ENCODE results near the gene GALT. TPM values are rescaled to one million over a fixed set of nuclear protein-coding genes. Genes with fewer than 3 reads are reported as not detected.

Gene GALT
- total RNA-seq, 1 donor from 2014 or later, result 24.5 TPM

DNA sequence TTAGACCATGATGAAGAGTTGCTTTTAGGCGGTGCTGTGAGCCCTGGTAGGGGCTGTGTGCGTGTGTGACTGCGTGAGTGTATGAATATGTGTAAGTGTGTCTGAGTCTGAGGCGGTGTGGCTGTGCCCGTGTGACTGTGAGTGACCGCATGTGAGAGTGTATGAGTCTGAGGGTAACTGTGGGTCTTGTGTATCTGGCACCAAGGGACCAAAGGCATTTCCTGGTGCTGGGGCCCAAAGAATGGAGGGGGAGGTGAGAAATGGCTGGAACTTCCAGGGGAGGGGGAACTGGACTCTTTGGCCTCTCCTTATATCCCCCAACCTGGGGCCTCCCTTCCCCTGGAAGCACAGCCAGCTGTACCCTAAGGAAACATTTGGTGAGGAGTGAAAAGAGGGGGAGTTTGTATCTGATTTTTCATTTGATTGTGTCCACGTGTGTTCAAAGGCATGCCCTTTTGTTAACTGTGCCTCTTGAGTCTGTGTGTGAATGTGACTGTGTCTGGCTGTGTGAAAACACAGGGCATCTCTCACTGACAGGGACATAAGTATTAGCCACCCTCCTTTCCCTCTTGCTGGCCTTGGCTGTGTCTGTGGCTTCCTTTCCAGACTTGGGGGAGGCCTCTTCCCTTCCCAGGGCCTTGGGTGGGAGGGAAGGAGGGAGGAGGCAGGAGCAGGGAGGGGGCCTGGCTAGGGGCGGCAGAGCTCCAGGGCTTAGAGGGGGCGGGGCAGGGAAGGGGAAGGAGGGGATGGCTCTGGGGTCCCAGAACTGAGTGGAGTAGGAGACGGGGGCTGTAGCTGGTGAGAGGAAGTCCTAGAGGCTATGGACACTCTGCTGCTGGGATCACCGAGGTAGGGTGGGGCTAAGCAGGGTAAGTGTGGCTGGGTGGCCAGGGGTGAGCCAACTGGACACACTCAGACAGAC lies 6.9 kb downstream of the GALT start:
- TF ChIP-seq, protein P1, sequence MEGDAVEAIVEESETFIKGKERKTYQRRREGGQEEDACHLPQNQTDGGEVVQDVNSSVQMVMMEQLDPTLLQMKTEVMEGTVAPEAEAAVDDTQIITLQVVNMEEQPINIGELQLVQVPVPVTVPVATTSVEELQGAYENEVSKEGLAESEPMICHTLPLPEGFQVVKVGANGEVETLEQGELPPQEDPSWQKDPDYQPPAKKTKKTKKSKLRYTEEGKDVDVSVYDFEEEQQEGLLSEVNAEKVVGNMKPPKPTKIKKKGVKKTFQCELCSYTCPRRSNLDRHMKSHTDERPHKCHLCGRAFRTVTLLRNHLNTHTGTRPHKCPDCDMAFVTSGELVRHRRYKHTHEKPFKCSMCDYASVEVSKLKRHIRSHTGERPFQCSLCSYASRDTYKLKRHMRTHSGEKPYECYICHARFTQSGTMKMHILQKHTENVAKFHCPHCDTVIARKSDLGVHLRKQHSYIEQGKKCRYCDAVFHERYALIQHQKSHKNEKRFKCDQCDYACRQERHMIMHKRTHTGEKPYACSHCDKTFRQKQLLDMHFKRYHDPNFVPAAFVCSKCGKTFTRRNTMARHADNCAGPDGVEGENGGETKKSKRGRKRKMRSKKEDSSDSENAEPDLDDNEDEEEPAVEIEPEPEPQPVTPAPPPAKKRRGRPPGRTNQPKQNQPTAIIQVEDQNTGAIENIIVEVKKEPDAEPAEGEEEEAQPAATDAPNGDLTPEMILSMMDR (conservative IDR thresholded peaks at IDR 0.05; ENCODE audit: low read depth, low read length), result no peak
- DNase-seq (ENCODE audit: low read depth), result no peak
- no peak overlapping the region for H3K4me3 ChIP-seq (ENCODE audit: low read depth, low read length)

DNA sequence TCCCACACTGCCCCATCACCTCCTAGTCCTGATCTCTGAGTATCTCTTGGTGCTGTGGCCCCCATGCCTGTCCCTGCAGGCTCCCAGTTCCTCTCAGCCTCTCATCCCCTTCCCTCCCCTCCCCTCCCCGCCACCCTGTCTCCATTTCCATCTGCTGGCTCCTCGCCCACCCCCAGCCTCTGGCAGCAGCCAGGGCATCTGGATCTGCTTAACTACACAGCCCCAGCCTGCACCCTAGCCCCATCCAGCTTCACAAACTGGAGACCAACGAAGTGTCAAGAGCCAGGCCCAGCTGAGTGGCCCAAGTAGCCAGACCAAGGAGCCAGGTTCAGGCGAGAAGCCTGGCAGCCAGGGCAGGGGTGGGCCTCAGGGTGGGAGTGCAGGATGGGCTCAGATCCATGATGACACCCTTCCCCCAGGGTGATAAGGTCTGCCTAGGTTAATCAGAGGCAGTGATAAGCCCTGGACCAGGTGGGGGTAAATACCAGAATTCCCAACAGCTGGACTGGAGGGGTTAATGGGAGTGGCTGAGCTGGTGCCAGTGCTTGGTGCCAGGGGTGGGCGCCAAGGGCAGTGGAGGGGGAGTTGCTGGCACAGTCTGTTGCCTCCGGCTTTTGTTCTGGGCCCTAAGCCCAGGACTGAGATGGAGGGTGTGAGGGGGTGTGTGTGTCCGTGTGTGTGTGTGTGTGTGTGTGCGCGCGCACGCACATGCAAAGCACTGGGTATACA lies 8.0 kb downstream of the GALT start:
- no peak overlapping the region for H3K4me3 ChIP-seq (ENCODE audit: low read depth, low read length)
- no peak for DNase-seq (ENCODE audit: low read depth)
- TF ChIP-seq, protein P1 (conservative IDR thresholded peaks at IDR 0.05; ENCODE audit: low read depth, low read length), result no peak

- TF ChIP-seq, protein P1 (conservative IDR thresholded peaks at IDR 0.05; ENCODE audit: low read depth, low read length), result no peak
- H3K4me3 ChIP-seq (ENCODE audit: low read depth, low read length), result no peak overlapping the region
Measured at GRCh38 chr9:34655394-34655793, 8.9 kb downstream of the GALT start.

DNA sequence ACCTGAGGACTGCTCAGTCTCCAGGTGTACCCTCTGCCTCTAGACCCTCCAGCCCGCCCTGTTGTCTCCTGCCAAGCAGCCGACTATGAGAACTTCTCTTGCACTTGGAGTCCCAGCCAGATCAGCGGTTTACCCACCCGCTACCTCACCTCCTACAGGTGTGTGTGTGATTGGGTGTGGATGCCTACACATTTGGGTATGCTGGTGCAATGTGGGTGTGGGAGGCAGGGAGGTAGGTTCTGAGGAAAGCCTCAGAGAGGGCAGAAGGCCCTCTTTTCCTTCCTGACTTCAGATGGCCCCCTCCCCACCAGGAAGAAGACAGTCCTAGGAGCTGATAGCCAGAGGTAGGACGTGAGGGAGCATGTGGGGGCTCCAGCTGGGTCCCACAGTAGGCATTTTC lies 10.5 kb downstream of the GALT start:
- TF ChIP-seq, protein P1 (conservative IDR thresholded peaks at IDR 0.05; ENCODE audit: low read depth, low read length), result no peak
- DNase-seq (ENCODE audit: low read depth), result no peak
- H3K4me3 ChIP-seq (ENCODE audit: low read depth, low read length), result no peak overlapping the region

More at GRCh38 chr9:34655394-34655793, 8.9 kb downstream of the GALT start:
- no peak for DNase-seq (ENCODE audit: low read depth)

- TF ChIP-seq, protein P1 (conservative IDR thresholded peaks at IDR 0.05; ENCODE audit: low read depth, low read length), result no peak
Measured at GRCh38 chr9:34658461-34658860, 12.0 kb downstream of the GALT start.

GRCh38 chr9:34659592-34660253 lies 13.2 kb downstream of the GALT start:
- no peak overlapping the region for H3K4me3 ChIP-seq (ENCODE audit: low read depth, low read length)
- no peak for DNase-seq (ENCODE audit: low read depth)
- TF ChIP-seq, protein P1 (conservative IDR thresholded peaks at IDR 0.05; ENCODE audit: low read depth, low read length), result no peak

More at GRCh38 chr9:34658461-34658860, 12.0 kb downstream of the GALT start:
- H3K4me3 ChIP-seq (ENCODE audit: low read depth, low read length), result no peak overlapping the region
- DNase-seq (ENCODE audit: low read depth), result no peak
